ENCODE measurements around the gene MCRIP2.

The MCRIP2 gene

DNA sequence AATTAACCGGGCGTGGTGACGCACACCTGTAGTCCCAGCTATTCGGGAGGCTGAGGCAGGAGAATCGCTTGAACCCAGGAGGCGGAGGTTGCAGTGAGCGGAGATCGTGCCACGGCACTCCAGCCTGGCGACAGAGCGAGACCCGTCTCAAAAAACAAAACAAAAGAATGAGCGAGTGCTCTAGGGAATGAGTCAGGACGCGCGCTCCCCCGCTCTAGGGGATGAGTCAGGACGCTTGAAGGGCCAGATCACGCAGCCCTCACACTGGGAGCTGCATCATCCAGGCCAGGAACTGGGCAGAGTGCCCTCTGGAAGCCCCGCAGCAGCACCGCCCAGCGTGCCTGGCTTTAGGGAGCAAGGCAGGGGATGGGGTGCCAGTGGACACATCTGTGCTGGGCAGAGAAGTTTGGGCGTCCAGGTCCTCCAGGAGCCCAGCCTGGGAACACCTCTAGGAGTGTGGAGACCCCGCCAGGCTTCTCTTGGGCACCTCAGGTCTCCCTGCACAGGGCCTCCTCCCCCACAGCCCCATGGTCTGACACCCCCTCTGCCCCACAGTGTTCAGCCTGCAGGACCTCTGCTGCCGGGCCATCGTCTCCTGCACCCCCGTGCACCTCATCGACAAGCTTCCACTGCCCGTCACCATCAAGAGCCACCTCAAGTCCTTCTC is 14.7 kb upstream of the MCRIP2 start:
- TF ChIP-seq, protein P1, sequence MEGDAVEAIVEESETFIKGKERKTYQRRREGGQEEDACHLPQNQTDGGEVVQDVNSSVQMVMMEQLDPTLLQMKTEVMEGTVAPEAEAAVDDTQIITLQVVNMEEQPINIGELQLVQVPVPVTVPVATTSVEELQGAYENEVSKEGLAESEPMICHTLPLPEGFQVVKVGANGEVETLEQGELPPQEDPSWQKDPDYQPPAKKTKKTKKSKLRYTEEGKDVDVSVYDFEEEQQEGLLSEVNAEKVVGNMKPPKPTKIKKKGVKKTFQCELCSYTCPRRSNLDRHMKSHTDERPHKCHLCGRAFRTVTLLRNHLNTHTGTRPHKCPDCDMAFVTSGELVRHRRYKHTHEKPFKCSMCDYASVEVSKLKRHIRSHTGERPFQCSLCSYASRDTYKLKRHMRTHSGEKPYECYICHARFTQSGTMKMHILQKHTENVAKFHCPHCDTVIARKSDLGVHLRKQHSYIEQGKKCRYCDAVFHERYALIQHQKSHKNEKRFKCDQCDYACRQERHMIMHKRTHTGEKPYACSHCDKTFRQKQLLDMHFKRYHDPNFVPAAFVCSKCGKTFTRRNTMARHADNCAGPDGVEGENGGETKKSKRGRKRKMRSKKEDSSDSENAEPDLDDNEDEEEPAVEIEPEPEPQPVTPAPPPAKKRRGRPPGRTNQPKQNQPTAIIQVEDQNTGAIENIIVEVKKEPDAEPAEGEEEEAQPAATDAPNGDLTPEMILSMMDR (IDR thresholded peaks at IDR 0.05): no peak

DNA sequence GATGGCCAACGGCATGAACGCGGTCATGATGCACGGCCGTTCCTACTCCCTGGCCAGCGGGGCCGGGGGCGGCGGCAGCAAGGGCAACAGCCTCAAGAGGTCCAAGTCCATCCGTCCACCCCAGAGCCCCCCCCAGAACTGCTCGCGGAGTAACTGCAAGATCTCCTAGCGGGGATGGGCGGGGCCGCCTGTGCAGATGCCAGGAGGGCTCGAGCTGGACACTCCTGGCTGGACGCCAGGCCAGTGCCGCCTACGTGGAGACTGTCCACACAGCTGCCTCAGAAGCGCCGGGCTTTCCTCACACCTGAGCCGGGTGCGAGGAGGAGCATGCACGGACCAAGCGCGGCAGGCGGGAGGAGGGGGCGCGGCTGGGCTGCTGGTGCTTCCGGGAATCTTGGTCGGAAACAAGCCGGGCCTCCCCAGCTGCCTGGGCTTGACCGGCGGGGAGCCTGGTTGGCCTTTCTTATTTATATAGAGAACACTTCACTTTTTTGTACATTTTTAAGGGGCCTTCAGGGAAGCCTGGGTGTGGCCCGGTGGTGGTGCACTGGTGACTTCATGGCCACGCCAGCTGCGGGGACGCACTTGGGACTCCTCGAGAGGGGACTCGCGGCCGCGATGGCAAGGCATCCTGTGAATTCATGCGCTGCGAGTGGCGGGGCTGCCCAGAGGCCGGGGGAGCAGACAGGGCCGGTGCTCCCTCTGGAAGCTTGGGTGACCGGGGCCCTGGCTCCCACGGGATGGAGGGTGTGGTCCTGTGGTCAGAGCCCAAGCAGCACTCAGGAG is 14.0 kb upstream of the MCRIP2 start:
- TF ChIP-seq, protein P1 (IDR thresholded peaks at IDR 0.05): no peak

GRCh38 chr16:628321-629061 is 13.1 kb upstream of the MCRIP2 start:
- TF ChIP-seq, protein P1 (IDR thresholded peaks at IDR 0.05): no peak

DNA sequence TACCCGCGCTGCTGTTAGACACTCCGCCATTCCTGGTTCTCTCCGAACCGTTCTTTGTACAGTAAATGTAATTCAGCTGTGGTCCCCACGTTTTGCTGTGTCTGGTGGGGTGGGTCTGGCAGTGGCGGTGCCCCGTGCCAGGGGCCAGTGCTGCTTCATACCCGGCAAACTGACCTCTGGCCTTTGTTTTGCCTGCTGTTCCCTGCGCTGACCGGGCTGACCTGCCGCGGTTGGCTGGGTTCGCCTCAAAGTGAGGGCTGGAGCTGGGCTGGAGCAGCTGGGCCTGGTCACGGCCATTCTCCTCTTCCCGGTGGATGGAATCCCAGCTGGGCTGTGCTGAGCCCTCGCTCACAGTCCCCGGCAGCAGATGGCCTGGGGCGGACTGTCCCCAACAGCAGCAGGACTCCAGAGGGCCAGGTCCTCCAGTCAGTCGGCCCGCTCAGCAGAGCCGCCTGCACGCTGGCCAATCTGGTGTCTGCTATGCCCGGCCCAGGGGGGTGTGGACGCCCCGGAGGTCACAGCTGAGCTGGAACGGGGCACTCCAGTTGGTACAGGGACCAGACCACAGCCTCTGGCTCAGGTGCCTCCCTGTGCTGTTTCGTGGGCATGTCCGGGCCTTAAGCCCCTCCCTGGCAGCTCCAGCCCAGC is 12.3 kb upstream of the MCRIP2 start:
- TF ChIP-seq, protein P1 (IDR thresholded peaks at IDR 0.05): no peak

DNA sequence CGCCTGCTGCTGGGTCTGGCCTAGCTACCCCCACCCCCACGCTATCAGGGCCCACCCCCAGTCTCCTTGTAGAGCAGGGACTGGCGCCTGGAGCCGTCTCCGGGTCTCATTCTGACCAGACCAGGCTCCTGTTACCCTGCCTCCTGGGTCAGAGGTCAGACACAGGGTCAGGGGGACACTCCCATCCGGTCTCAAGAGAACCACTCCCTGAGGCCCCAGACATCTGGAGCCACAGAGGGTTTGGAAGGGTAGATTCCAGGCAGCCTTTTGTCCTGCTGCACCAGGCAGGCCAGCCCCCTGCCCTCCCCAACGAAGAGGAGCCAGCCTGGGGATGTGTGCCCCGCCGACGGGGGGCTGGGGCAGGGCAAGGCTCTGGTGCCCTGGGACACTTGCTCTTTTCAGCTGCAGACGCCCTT is 11.8 kb upstream of the MCRIP2 start:
- TF ChIP-seq, protein P1 (IDR thresholded peaks at IDR 0.05): no peak

GRCh38 chr16:630249-630814 is 11.3 kb upstream of the MCRIP2 start:
- TF ChIP-seq, protein P1 (IDR thresholded peaks at IDR 0.05): no peak

All from LNCAP (cell line).